Stimulated activated CD4-positive, alpha-beta T cell treated with anti-CD3 and anti-CD28 coated beads, TNF-alpha, amount 100 ng/mL, for 48 hours (primary cell): Measurements from ENCODE around the gene C5AR1.
"Not testable (repeated sequence)": the region's sequence is repeated elsewhere in the genome, so short reads cannot be mapped to it uniquely, and the experiment has no call there.

Experiments
- DNase-seq, 3 donors: peaks; one replicate each; pipeline ENCODE4 v3.0.0-alpha.2; 2020; ENCODE audit warnings: low read depth in 3 of 3

Gene C5AR1

GRCh38 chr19:47284324-47284899, 25.2 kb upstream of the C5AR1 start:
- DNase-seq: peak in 1 of 3 donors; percentile 69

- DNase-seq: peak; percentile 46 to 91 (median 78)
These were observed 13.6 kb upstream of the C5AR1 start for GRCh38 chr19:47296036-47296435.

- not testable (repeated sequence) for DNase-seq
These were observed 8.8 kb upstream of the C5AR1 start for GRCh38 chr19:47300867-47301266.

DNA sequence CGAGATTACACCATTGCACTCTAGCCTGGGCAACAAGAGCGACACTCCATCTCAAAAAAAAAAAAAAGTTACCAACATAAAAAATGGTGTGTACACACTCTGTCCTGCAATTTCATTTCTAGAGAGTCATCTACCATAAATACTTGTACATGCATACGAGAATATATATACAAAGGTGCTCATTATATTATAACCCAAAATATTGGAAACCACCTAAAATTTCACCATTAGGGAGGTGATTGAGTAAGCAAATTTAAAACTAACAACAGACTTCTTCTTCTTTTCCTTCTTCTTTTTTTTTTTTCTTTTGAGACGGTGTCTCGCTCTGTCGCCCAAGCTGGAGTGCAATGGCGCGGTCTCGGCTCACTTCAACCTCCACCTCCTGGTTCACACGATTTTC, 7.4 kb upstream of the C5AR1 start:
- no peak for DNase-seq

DNA sequence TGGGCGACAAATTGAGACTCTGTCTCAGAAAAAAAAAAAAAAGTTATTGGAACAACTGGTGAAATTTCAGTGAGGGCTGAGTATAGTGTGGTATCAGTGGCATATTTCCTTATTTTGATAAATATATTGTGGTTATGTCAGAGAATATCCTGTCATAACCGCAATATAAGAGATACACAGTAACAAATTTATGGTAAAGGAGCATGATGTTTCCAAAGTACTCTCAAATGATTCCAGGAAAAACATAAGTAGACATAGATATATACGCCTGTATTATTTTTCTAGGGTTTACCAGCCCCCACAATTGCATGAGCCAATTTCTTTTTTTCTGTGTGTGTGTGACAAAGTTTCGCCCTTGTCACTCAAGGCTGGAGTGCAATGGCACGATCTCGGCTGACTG, 5.7 kb upstream of the C5AR1 start:
- DNase-seq: no peak

DNA sequence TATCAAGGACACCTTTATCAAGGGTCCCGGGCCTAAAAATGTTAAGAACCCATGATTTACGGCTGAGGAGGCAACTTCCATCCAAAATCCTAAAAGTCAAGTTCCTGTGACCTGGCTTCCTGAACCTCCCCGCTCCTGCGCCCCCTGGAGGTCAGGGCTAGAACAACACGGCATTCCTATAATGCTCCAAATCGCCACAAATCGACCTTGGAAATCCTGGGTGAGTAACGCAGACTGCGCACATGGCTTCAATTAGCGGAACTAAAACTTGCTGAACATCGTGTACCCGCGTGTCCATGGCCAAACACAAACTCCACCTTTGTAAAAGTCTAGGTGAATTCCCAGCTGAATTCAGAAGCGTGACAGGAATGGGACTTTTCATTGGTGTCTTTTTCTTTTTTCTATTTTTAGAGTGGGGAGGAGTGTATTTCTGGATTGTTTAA, 4.3 kb upstream of the C5AR1 start:
- peak in 2 of 3 donors; percentile 25 to 30 for DNase-seq

GRCh38 chr19:47306303-47306702, 3.4 kb upstream of the C5AR1 start:
- no peak for DNase-seq

DNA sequence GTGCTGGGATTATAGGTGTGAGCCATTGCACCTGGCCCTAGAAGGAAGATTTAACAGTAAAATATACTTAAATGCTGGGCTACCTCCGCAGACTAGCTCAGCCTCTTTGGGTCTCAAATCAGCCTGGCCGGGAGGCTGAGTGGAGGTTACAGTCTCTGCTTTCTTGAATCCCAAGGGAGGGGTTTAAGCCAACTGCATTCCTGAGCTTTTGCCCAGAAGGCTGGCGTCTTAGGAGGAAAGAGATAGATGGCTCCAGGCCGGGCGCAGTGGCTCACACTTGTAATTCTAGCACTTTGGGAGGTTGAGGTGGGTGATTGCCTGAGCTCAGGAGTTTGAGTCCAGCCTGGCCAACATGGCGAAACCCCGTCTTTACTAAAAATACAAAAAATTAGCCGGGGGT, 623 bp upstream of the C5AR1 start:
- no peak for DNase-seq

DNA sequence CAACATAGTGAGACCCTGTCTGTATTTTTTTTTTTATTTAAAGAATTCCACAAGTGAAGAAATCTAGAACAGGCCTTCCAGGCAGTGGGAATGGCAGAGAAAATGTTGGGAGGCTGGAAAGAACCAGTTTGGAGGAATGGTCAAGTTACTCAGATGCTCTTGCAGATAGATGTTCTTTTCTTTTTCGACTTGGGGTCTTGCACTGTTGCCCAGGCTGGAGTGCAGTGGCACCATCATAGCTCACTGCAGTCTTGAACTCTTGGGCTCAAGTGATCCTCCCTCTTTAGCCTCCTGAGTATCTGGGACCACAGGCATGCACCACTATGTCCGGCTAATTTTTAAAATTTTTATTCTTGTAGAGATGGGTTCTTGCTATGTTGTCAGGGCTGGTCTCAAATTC, 662 bp downstream of the C5AR1 start:
- DNase-seq: no peak

GRCh38 chr19:47310819-47311218, 1.2 kb downstream of the C5AR1 start:
- DNase-seq: no peak

DNA sequence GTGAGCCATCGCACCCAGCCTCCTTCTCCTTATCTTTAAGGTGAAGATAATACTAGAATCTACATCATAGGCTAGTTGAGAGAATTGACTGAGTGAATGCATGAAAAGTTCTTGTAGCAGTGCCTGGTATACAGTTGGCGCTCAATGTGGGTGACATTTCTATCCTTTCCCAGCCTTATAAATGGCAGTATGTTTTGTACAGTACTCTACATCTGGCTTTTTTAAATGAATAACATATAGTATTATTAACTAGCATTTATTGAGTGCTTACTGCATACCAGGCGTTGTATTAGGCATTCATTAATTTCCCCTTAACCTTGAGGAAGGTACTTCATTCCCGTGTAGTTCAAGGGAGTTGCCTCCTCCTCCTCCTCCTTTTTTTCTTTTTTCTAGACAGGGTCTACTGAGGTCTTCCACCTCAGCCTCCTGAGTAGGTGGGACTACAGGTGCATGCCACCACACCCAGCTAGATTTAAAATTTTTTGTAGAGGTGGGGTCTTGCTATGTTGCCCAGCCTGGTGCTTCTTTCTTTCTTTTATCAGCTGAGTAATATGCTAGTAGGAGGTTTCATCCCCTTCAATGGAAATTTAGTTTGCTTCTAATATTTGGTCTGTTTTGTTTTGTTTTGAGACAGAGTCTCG, 2.8 kb downstream of the C5AR1 start:
- DNase-seq: no peak

DNA sequence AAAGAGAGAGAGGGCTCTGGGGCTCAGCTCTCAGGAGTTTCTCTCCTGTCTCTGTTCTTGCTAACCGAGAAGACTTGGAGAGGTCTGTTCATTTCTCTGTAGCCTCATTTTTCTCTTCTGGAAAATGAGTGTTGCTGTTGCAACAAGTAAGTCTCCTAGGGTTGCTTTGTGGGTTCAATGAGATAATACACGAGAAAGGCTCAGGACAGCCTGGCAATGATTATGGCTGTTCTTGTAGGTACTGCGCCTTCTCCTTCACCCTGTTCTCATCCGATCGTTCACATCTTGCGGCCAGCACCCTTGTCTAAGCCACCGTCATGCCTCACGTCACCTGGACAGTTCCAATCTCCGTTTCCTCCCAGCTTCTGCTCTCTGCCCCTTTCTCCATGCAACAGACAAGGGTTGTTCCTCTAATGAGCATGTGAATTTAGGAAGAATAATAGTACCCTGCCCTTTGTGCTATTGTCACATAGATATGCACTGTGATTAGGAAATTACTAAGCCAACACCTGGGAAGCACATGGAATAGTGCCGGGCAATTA, 4.2 kb downstream of the C5AR1 start:
- DNase-seq: no peak

- DNase-seq: peak in 2 of 3 donors; percentile 7 to 42
These were observed 5.6 kb downstream of the C5AR1 start for GRCh38 chr19:47315125-47315821.

DNA sequence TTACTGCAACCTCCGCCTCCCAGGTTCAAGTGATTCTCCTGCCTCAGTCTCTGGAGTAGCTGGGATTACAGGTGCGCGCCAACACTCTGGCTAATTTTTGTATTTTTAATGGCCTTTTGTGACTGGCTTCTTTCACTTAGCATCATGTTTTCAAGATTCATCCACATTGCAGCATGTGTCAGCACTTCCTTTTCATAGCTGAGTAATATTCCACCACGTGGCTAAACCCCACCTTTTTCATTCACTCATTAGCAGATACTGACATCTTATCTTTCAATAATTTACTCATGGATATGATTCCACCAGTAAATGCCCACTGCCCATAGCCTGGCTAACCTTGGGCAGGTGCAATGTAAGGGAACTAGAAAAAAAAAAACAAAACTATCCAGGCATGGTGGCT, 6.9 kb downstream of the C5AR1 start:
- no peak for DNase-seq

DNA sequence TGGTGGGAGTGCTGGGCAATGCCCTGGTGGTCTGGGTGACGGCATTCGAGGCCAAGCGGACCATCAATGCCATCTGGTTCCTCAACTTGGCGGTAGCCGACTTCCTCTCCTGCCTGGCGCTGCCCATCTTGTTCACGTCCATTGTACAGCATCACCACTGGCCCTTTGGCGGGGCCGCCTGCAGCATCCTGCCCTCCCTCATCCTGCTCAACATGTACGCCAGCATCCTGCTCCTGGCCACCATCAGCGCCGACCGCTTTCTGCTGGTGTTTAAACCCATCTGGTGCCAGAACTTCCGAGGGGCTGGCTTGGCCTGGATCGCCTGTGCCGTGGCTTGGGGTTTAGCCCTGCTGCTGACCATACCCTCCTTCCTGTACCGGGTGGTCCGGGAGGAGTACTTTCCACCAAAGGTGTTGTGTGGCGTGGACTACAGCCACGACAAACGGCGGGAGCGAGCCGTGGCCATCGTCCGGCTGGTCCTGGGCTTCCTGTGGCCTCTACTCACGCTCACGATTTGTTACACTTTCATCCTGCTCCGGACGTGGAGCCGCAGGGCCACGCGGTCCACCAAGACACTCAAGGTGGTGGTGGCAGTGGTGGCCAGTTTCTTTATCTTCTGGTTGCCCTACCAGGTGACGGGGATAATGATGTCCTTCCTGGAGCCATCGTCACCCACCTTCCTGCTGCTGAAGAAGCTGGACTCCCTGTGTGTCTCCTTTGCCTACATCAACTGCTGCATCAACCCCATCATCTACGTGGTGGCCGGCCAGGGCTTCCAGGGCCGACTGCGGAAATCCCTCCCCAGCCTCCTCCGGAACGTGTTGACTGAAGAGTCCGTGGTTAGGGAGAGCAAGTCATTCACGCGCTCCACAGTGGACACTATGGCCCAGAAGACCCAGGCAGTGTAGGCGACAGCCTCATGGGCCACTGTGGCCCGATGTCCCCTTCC, 10.5 kb downstream of the C5AR1 start:
- DNase-seq: no peak

DNA sequence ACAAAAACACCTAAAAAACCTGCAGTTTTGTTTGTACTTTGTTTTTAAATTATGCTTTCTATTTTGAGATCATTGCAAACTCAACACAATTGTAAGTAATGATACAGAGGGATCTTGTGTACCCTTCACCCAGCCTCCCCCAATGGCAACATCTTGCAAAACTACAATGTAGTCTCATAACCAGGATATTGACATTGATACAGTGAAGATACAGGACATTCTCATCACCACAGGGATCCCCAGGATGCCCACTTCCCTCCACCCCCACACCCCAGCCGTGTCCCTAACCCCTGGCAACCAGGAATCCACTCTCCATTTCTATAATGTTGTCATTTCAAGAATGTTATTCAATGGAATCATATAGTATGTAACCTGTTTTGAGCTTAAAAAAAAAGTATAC, 12.0 kb downstream of the C5AR1 start:
- no peak for DNase-seq

- no peak for DNase-seq
These were observed 12.4 kb downstream of the C5AR1 start for GRCh38 chr19:47322058-47322457.

- no peak for DNase-seq
These were observed 13.7 kb downstream of the C5AR1 start for GRCh38 chr19:47323409-47323808.

DNA sequence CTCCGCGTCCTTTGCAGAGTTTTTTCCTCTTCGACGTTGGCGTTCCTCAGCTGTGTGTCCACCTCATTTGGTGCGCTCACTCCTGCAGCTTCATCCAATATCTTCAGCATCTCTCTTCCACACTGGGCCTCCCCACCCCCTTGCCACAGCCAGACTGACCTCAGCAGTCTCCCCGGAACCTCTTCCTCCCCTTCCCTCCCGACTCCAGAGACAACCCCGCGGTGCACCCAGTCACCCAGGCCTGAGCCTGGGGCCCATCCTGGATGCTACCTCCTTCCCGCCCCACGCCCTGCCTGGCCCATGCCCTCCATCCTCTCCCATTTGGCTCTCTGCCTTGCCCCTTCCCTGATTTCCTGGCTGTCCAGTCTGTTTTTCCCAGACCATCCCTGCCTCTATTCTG, 14.2 kb downstream of the C5AR1 start:
- no peak for DNase-seq

- no peak for DNase-seq
These were observed 14.8 kb downstream of the C5AR1 start for GRCh38 chr19:47324502-47324901.

GRCh38 chr19:47330466-47330869, 20.8 kb downstream of the C5AR1 start:
- no peak for DNase-seq

GRCh38 chr19:47331490-47331889, 21.8 kb downstream of the C5AR1 start:
- DNase-seq: no peak
